Astrocyte of the hippocampus (primary cell): ENCODE measurements around the gene CGRRF1.

ENCODE experiments used
- DNase-seq: peaks from one replicate; pipeline ENCODE4 v3.0.0; 2011; ENCODE audit warnings: low read depth, low spot score

The CGRRF1 gene

DNA sequence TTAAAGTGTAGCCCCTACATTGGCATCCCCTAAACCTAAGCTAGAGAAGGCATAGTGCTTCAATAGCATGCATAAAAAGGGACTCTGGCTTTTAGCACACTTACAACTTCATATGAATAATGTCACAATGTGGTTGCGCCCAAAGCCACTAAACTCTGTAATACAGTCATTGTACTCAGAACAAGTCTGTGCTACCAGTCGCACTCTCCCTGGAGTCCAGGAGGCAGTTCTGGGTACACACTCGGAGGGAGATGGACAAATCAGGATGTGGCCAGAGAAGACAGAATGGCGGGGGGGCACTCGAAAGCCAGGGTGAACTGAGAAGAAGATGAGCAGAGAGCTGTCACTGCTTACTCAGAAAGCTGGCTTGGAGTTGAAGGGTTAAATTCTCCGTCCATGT lies 67.8 kb downstream of the CGRRF1 start:
- no peak for DNase-seq

DNA sequence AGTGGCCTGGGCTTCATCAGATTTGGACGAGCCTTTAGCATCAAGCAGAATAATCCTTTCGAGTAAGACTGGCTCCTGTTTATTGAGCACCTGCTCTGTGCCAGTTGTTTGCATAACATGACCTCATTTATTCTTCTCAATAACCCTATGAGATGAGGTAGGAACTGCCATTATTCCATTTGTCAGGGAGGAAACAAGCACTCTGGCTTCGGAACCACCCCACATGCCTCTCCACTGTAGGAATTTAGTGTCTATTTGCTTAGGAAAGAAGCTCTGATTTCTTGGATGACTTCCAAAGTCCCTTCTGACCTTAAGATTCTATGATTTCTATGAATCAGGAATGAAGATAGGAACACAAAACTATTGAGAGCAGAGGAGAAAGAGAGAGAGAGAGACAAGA lies 68.3 kb downstream of the CGRRF1 start:
- no peak for DNase-seq

DNA sequence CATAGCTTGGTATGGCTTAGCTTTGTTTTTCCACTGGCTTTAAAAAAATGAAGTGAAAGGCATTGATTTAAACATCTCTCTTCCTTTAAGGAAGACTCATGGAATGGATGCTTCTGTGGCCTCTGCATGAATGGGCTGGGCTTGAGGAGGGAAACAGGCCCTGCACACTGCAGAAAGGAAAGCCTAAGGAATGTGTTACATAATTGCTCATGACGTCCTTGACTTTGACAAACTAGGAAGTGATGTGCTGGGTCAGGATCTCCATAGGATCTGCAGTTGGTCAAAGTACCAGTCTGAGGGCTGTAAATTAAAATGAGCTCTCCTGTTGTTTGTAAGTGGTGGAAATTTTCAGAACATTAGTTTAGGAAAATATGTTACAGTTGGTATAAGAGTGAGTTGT lies 69.9 kb downstream of the CGRRF1 start:
- peak; percentile 49 for DNase-seq

DNA sequence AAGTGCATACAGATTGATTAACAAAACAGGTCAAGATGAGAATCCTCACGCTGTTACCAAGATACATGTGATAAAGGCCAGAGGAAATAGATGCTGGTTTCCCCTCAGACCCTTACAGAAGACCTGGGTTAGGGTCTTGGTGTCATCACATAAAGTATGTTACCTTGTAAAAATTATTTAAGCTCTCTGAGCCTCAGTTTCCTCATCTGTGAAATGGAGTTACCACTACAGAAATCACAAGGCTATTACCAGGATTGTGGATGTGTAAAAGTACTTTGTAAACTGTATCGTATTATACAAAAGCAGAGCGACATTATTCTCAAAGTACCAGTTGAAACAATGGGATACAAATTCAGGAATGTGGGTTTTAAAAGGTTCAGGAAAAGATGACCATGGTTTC lies 71.2 kb downstream of the CGRRF1 start:
- DNase-seq = no peak

DNA sequence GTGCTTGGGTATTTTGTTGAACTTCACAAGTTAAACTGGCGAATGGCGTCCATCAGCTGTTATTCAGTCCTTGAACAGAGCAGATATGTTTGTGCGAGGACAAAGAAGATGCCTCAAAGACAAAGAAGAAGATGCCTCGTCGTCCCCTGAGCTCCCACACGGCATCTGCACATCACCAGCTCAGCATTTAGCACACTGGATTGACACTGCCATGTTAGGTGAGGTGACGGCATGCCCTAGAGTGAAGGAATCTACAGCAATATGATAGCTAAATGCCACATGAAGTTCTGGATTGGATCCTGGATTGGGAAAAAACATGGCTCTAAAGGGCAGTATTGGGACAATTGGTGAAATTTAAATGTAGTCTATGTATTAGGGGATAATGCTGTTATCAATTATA lies 72.6 kb downstream of the CGRRF1 start:
- no peak for DNase-seq

DNA sequence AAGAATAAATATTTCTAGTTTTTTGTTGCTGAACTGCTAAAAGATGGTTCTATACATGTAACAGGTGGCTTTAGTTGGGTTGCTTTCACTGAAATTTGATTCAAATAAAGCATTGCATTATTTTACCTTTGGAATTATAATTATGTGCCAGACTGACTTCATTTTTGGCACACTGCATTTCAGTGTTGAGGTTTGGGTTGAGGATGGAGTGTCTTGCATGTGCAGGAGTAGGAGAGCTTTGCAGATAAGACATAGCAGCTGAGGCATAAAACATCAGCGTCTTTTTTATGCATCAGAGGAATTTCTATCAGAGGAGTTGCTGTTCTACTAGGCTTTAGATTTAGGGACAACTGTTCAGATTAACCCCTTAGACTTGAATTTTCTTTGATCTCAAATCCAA lies 74.4 kb downstream of the CGRRF1 start:
- no peak for DNase-seq

DNA sequence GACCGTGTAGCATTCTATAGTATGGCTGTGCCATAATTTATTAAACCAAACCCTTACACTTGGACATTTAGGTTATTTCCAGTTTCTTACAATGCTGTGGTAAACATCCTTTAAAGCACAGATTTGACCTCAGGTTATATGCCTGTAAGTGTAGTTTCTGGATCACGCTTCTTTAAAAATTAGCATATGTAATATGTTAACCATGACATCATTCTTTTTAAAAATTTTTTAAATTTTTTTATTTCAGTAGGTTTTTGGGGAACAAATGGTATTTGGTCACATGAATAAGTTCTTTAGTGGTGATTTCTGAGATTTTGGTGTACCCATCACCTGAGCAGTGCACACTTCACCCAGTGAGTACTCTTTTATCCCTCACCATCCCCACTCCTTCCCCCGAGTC lies 75.5 kb downstream of the CGRRF1 start:
- DNase-seq = no peak
